HG03432 (cell line): Measurements from ENCODE around the gene NFS1.

Experiments used
- ATAC-seq: cut with Tn5 transposase; IDR thresholded peaks from one replicate; pipeline ENCODE4 v1.9.1; 2021; ENCODE audit warnings: mild to moderate bottlenecking, moderate library complexity; ENCODE audit not compliant: unreplicated experiment

NFS1 gene

GRCh38 chr20:35680452-35681183, 18.5 kb downstream of the NFS1 start:
- ATAC-seq = no peak

GRCh38 chr20:35674921-35675320, 24.2 kb downstream of the NFS1 start:
- no peak for ATAC-seq

DNA sequence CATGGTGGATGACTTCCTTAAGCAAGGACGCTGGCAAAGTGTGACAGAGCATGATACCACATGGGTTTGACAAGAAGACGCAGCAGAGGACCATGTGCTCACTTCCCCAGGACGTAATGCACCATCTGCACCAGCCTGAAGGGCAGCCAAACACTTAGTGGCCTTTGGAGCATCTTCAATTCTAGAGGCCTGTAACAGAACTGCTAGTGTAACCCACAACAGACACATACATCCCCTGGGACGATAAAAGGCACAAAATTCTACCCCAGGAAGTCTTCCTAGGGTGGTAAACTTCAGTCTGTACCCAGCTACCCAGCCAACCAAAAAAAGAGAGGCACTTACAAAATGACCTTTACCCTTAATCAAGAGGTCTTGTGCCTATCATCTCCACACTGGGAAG, 25.3 kb downstream of the NFS1 start:
- no peak for ATAC-seq

DNA sequence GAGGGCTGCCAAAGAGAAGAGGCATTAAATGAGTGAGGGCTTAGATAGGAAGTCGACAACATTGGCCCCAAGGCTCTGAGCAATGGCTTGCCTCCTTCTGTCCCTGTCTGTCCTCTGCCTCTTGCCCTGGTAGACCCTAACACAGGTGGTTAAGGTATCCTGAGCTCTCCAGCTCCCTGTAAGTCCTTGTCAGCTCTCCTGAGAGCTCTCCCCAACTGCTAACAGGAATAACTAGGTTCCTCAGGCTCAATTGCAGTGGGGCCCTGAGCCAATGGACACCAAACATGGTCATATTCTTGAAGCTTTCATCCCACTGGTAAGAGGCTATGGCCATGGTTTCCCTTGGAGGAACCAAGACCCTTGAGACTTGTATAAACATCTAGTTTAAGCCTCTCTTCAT, 29.5 kb downstream of the NFS1 start:
- no peak for ATAC-seq

DNA sequence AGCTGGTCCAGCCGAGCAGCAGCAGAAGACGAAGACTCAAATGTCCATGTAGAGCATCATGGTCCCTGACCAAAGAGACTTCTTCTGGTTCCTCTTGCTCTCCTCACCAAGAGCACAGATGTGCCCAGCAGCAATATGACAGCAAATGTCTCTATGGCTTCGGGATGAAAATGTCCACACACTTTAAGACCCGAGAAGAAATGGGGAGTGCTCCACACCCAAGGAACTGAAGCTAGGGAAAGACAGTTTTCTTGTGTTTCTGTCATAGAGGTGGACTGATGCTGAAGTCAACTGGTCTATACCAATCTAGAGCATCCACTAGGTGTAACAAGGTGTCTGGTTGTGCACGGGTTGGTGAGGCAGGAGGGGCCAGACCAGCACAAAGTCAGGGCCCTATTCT, 29.9 kb downstream of the NFS1 start:
- no peak for ATAC-seq

DNA sequence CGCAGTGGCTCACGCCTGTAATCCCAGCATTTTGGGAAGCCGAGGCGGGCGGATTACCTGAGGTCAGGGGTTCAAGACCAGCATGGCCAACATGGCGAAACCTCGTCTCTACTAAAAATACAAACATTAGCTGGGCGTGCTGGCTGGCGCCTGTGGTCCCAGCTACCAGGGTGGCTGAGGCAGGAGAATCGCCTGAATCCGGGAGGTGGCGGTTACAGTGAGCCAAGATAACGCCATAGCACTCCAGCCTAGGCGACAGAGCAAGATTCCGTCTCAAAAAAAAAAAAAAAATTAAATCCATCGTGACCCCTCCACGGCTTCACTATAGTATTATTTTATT, 33.2 kb downstream of the NFS1 start:
- no peak for ATAC-seq

GRCh38 chr20:35664466-35665206, 34.5 kb downstream of the NFS1 start, which contains the start of the genes CPNE1 and RBM12:
Gene CPNE1, minus strand, starts transcription at chr20:35664900. Its CDS starts 31,977 bp downstream, at chr20:35632923.
Gene RBM12, minus strand, starts transcription at chr20:35664900. Its CDS starts 9,578 bp downstream, at chr20:35655322.
- peak; percentile 81 for ATAC-seq

- peak; percentile 26 for ATAC-seq
These were observed 35.4 kb downstream of the NFS1 start for GRCh38 chr20:35663516-35664465.

DNA sequence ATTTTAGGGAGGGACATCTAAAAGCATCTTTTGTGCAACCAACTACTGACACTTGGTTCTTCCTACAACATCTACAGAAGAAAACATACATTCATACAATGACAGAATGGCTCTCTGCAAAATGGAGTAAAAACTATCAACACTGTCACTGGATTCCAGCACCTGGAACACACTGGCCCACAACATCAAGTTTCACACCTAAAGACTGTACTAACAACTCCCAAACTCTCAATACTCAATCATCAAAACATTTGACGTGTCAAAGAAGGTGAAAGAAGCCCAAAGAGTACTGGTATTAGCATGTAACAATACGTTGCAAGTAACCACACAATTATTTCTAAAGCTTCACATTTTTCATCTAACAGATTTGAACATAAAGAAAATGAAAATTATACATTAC, 36.6 kb downstream of the NFS1 start:
- ATAC-seq = no peak

GRCh38 chr20:35661908-35662307, 37.2 kb downstream of the NFS1 start:
- no peak for ATAC-seq

GRCh38 chr20:35661053-35661452, 38.1 kb downstream of the NFS1 start:
- no peak for ATAC-seq

DNA sequence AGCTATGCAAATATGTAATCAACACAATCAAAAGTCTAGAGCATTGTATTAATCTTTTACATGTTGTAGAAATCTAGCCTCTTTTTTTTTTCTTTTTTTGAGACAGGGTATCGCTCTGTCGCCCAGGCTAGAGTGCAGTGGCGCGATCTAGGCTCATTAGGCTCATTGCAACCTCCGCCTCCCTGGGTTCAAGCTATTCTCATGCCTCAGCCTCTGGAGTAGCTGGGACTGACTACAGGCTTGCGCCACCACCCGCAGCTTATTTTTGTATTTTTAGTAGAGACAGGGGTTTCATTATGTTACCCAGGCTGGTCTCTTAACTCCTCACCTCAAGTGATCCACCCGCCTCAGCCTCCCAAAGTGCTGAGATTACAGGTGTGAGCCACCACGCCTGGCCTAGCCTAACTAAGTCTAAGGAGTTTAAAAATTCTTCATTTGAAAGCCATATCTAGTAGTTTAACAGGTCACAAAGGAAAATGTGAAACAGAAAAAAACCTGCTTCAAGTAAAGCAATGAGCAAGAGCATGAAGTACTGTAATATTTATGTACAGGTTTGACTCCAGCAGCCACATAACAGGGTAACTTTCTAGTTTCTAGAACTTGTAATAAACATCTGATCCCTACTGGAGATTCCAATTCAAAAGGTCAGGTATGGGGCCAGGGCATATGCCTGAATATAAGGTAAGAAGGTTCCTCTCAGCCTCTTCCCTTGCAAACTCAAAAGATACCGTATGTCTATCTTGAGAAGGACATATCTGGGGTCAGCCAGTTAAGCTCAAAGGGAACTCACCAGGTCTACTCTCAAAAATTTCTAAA, 38.8 kb downstream of the NFS1 start:
- no peak for ATAC-seq

DNA sequence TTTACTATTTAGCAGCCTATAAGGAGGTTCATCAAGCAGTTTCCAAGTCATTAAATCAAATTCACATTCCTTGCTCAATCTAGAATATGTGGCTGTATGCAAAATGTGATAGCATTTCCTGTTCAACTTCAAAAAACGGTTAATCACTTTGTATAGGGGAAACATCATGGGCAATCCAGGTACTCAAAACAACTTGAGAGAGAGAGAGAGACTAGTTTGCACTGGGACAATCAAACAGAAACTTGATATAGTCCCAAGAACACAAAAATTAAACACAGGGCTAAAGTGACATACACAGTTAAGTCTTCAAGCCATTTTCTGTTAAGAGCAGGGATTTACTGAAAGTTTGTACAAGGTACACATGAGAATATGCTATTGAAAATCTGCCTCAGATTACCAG, 41.9 kb downstream of the NFS1 start:
- no peak for ATAC-seq

GRCh38 chr20:35654415-35654814, 44.7 kb downstream of the NFS1 start:
- ATAC-seq = no peak

GRCh38 chr20:35653893-35654292, 45.3 kb downstream of the NFS1 start:
- ATAC-seq = no peak

GRCh38 chr20:35653430-35653734, 45.8 kb downstream of the NFS1 start:
- no peak for ATAC-seq

- no peak for ATAC-seq
These were observed 46.3 kb downstream of the NFS1 start for GRCh38 chr20:35652641-35653429.

DNA sequence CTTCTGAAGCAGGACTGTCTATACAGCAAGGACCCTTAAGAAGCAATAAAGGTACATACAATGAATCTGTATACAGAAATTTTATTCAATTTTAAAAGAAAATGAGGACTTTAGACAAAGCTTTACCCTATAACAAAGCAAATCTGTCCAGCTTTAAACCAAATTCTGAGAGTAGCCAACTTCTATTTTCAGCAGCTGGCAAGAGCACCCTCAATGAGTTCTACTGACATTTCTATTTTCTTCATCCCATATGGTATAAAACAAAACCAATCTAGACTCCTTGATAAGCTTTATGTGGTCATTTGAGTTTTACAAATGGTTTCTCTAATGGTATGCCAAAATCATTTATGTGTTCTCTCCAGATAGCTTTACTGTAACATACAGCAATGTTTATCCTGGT, 47.2 kb downstream of the NFS1 start:
- no peak for ATAC-seq

DNA sequence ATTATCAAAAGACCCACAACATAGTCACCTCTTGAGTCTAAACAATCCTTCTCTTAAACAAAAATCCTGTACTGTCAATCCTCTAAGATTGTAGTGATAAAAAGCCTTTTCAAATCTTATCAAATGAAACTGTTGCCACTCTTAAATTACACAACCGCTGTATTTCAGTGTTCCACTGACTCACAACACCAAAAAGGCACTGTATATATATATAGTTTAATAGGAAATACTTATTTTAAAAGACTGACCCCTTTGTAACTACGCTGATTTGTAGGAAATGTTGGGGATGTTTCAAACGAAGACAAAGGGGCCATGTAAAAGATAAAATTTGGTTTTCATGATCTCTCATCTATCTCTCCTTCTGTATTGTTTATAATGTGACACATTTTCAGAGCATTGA, 48.5 kb downstream of the NFS1 start:
- no peak for ATAC-seq

- ATAC-seq = no peak
These were observed 50.3 kb downstream of the NFS1 start for GRCh38 chr20:35648836-35649235.
